Measurements from ENCODE around the gene ENOX1. TPM values are rescaled to one million over a fixed set of nuclear protein-coding genes. Genes with fewer than 3 reads are reported as not detected.

ENOX1 gene
- total and polyA plus RNA-seq, 5 donors = 2.1 to 2.6 (median 2.2) TPM

DNA sequence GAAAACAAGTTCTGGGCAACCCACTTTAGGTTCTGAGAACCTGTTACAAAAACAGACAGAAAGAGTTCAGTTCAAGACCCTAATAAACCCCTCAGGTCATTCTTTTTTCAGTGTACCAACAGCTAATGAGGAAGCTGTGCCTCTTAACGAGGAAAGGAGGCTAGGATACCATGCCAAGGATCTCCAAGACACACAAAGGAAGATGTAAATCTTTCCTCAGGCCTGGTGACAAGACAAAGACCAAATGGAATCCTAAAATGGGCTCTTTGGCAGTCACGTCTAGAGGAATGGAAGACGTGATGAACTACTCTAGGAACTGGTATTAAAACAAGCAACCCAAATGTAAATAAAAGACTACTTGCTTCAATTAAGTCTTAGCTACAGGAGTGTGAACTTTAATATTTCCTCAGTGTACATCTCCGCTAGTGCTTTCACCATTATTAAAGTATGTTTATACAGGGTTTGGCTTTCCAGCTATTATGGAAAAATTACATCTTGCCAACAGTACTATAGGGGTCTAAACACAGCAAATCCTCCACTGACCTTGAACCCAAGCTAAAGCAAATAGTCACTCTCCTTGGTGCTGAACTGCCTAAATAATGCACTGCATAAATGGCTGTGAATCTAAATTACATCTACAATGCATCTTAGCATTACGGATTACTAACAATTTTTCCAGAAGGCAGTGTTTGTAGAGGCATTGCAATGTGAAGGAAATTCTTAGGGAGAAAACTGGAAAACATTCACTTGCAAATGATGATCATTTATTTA is 42.3 kb downstream of the ENOX1 start:
- DNase-seq (no peak), ATAC-seq (no peak)
- no peak overlapping the region for H3K27ac ChIP-seq (ENCODE audit: low read length)
- H3K27me3 ChIP-seq (ENCODE audit: control insufficient read depth, insufficient read depth) = no peaks in the 10 kb centered on the region
- intact Hi-C loops (cut with DNase I) = no loop called here
- no peaks in the 10 kb centered on the region for H3K4me1 ChIP-seq (ENCODE audit: control insufficient read depth, insufficient read depth, low read length)
- WGBS = 87% methylated on average over 5 of the region's 5 CpGs
- H3K9me3 ChIP-seq (ENCODE audit: control insufficient read depth, low read length) = no peaks in the 10 kb centered on the region
- H3K4me3 ChIP-seq (ENCODE audit: low read length) = no peak overlapping the region

DNA sequence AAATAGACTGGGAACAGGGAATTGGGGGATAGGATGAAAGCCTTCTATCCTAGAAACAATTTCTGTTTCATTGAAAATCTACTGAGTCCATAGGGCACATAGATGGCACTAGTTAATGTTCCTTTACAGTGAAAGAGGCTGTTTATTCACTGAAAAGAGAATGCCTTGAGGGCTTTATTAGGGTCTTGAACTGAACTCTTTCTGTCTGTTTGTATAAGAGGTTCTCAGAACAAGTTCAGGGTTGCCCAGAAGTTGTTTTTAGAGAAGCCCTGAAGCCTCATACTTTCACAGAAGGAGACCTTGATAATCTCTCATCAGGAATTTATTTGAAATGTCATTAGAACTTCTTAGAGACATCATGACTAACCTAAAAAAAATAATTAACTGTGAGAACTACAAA is 43.9 kb downstream of the ENOX1 start:
- intact Hi-C loops (cut with DNase I) = no loop called here
- H3K27me3 ChIP-seq (ENCODE audit: control insufficient read depth, insufficient read depth) = no peaks in the 10 kb centered on the region
- no peak for ATAC-seq

DNA sequence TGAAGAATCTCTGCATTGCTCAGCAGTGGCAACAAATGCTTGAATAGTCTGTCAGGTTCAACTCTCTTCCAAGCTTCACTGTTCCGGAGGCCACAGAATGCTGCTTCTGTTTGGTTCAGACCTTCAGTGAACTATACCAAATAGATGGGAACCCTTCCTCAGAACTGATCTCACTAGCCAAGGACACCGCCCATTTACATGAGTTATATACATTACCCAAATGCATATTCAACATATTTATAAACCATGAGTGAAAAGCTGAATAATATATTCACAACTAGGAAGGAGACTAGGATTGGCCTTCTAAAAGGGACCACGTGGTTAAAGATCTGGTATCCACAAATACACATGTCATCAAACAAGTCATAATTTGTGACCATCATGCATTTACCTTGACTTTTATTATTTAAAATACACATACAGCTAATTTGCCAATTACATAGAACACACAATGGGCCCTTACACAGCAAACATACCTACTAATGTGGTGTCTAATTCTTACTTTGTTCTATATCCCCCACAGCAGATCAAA is 49.3 kb downstream of the ENOX1 start:
- no peak for ATAC-seq
- DNase-seq = no peak
- no peak overlapping the region for H3K27ac ChIP-seq (ENCODE audit: low read length)
- intact Hi-C loops (cut with DNase I) = no loop called here
- no peak overlapping the region for H3K4me3 ChIP-seq (ENCODE audit: low read length)
- 91% methylated on average over 3 of the region's 3 CpGs for WGBS
- H3K4me1 ChIP-seq (ENCODE audit: control insufficient read depth, insufficient read depth, low read length) = peaks cover 1% of the 10 kb centered on the region
- no peaks in the 10 kb centered on the region for H3K9me3 ChIP-seq (ENCODE audit: control insufficient read depth, low read length)
- no peaks in the 10 kb centered on the region for H3K27me3 ChIP-seq (ENCODE audit: control insufficient read depth, insufficient read depth)

More for the DNA sequence above, 43.9 kb downstream of the ENOX1 start:
- H3K9me3 ChIP-seq (ENCODE audit: control insufficient read depth, low read length) = no peaks in the 10 kb centered on the region
- no peak for DNase-seq
- no peak overlapping the region for H3K27ac ChIP-seq (ENCODE audit: low read length)
- H3K4me1 ChIP-seq (ENCODE audit: control insufficient read depth, insufficient read depth, low read length) = no peaks in the 10 kb centered on the region
- no peak overlapping the region for H3K4me3 ChIP-seq (ENCODE audit: low read length)

DNA sequence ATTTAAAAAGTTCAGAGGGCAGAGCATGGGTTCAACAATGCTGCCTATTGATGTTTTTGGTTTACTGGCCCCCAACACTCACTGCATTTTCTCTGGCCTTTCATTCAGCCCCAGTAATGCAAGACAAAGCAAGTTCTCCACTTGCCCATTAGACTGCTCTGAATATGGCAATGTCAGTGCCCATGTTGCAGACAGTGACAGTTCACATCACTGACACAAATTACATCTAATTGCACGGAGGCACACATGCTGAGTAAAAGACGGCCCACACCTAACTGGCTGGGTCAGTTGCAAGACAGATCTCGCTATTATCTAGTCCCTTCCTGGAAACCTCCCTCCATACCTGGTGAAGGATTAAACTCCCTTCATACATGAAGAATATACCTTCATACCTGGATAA is 54.0 kb downstream of the ENOX1 start:
- Histone ChIP-seq H3K4me1 (ENCODE audit: control insufficient read depth, insufficient read depth, low read length) (peaks cover 3% of the 10 kb centered on the region), H3K27ac (ENCODE audit: low read length) (no peak overlapping the region), H3K4me3 (ENCODE audit: low read length) (no peak overlapping the region), H3K9me3 (ENCODE audit: control insufficient read depth, low read length) (no peaks in the 10 kb centered on the region), H3K27me3 (ENCODE audit: control insufficient read depth, insufficient read depth) (no peaks in the 10 kb centered on the region)
- WGBS = 84% methylated on average over 3 of the region's 3 CpGs
- DNase-seq (no peak), ATAC-seq (no peak)
- intact Hi-C loops (cut with DNase I) = no loop called here

DNA sequence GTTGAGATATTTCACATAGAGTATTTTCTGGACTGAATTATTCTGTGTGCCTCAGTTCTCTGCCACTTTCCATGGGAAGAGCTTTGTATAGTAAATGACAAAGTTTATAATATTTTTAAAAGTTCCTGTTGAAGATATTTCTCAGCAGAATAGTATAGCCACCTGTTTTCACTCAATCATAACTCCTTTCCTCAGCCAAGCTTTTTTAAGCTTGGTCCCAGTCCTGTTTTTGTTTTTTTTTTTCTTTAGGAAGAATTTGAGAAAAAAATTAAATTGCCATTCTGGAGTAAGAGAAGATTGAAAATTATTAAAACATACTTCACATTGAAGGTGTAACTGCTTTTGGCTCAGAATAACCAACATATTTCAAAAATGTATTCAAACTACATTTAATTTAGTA is 55.5 kb downstream of the ENOX1 start:
- Histone ChIP-seq H3K27me3 (ENCODE audit: control insufficient read depth, insufficient read depth) (no peaks in the 10 kb centered on the region), H3K9me3 (ENCODE audit: control insufficient read depth, low read length) (no peaks in the 10 kb centered on the region), H3K4me3 (ENCODE audit: low read length) (no peak overlapping the region), H3K27ac (ENCODE audit: low read length) (no peak overlapping the region), H3K4me1 (ENCODE audit: control insufficient read depth, insufficient read depth, low read length) (peaks cover 3% of the 10 kb centered on the region)
- no peak for ATAC-seq
- intact Hi-C loops (cut with DNase I) = no loop called here
- DNase-seq = no peak

DNA sequence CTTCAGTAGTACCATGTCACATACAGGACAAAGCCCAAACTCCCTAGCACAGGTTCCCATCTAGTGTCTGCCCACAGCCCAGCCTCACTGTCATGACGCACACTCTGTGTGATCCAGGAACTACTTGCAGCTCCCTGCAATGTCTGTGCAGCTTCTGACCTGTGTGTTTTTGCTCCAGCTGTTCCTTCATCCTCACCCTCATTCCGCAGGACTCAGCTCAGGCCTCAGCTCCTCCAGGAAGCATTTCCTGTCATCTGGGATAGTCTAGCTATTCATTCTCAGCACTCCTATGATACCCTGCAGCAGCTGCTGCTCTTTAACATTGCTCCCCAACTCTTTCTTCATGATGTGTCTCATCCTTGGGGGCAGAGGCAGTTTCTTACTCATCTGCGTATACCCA is 56.1 kb downstream of the ENOX1 start:
- Histone ChIP-seq H3K27me3 (ENCODE audit: control insufficient read depth, insufficient read depth) (no peaks in the 10 kb centered on the region), H3K4me1 (ENCODE audit: control insufficient read depth, insufficient read depth, low read length) (peaks cover 3% of the 10 kb centered on the region), H3K9me3 (ENCODE audit: control insufficient read depth, low read length) (no peaks in the 10 kb centered on the region), H3K27ac (ENCODE audit: low read length) (no peak overlapping the region), H3K4me3 (ENCODE audit: low read length) (no peak overlapping the region)
- peak in 1 of 2 donors; percentile 31 for ATAC-seq
- 68% methylated on average over 3 of the region's 3 CpGs for WGBS
- intact Hi-C loops (cut with DNase I) = no loop called here
- no peak for DNase-seq

DNA sequence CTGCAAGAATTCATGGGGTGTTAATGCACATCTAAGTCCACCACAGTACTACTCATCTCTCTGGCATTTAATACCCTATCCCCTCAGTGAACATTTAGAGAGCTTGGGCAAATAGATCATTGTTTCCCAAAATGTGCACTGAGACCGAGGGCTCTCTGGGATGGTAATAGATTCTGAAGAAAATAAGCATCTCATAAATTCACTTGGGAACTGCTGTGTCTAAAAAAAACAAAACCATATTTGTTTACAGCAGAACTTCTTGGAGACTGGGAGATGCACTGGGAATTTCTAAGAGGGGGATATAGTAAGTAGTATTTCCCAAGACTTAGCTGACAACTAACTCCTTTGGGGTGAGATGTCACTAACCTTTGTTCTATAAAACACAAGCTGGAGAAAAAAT is 58.4 kb downstream of the ENOX1 start:
- intact Hi-C loops (cut with DNase I) = no loop called here
- Histone ChIP-seq H3K27me3 (ENCODE audit: control insufficient read depth, insufficient read depth) (no peaks in the 10 kb centered on the region), H3K27ac (ENCODE audit: low read length) (no peak overlapping the region), H3K4me1 (ENCODE audit: control insufficient read depth, insufficient read depth, low read length) (peaks cover 2% of the 10 kb centered on the region), H3K4me3 (ENCODE audit: low read length) (no peak overlapping the region), H3K9me3 (ENCODE audit: control insufficient read depth, low read length) (no peaks in the 10 kb centered on the region)
- DNase-seq (no peak), ATAC-seq (no peak)
- 55% methylated on average over 1 of the region's 1 CpG for WGBS

DNA sequence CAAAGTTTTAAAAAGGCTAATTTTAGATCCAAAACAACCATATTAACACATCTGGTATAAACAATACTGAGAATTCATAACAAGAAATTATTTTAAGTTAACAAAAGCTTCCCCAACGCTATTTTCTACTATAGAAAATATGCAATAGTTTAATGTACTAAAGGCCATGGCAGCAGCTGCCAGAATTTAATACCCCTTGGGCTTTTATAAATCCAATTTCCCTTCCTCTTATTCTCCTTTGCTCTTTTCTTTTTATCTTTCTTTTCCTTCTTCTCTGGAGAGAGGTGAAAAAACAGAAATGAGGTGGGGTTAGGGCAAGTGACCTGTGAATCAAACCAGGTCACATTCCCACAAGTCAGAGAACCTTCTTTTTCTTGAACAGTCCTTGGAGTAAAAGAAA is 58.9 kb downstream of the ENOX1 start:
- no peak overlapping the region for H3K4me3 ChIP-seq (ENCODE audit: low read length)
- H3K9me3 ChIP-seq (ENCODE audit: control insufficient read depth, low read length) = no peaks in the 10 kb centered on the region
- DNase-seq (no peak), ATAC-seq (no peak)
- intact Hi-C loops (cut with DNase I) = no loop called here
- no peaks in the 10 kb centered on the region for H3K27me3 ChIP-seq (ENCODE audit: control insufficient read depth, insufficient read depth)
- 61% methylated on average over 1 of the region's 1 CpG for WGBS
- no peak overlapping the region for H3K27ac ChIP-seq (ENCODE audit: low read length)
- peaks cover 2% of the 10 kb centered on the region for H3K4me1 ChIP-seq (ENCODE audit: control insufficient read depth, insufficient read depth, low read length)

DNA sequence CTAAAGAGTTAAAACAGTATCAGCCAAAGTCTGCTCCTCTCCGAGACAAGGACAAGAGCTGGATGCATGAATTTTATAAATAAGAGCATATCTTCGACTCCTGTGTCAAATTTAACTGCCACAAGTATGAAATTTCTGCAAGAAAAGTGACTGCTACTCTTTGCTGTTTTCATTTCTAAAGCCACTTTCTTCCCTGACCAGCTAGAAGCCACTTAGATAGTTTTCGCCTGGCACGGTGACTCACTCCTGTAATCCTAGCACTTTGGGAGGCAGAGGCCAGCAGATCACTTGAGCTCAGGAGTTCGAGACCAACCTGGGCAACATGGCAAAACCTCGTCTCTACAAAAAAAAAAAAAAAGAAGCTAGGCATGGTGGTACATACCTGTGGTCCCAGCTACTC is 61.3 kb downstream of the ENOX1 start:
- Histone ChIP-seq H3K27ac (ENCODE audit: low read length) (no peak overlapping the region), H3K9me3 (ENCODE audit: control insufficient read depth, low read length) (no peaks in the 10 kb centered on the region), H3K27me3 (ENCODE audit: control insufficient read depth, insufficient read depth) (no peaks in the 10 kb centered on the region), H3K4me1 (ENCODE audit: control insufficient read depth, insufficient read depth, low read length) (no peaks in the 10 kb centered on the region), H3K4me3 (ENCODE audit: low read length) (no peak overlapping the region)
- no peak for DNase-seq
- WGBS = 73% methylated on average over 6 of the region's 6 CpGs
- ATAC-seq = no peak
- intact Hi-C loops (cut with DNase I) = no loop called here

DNA sequence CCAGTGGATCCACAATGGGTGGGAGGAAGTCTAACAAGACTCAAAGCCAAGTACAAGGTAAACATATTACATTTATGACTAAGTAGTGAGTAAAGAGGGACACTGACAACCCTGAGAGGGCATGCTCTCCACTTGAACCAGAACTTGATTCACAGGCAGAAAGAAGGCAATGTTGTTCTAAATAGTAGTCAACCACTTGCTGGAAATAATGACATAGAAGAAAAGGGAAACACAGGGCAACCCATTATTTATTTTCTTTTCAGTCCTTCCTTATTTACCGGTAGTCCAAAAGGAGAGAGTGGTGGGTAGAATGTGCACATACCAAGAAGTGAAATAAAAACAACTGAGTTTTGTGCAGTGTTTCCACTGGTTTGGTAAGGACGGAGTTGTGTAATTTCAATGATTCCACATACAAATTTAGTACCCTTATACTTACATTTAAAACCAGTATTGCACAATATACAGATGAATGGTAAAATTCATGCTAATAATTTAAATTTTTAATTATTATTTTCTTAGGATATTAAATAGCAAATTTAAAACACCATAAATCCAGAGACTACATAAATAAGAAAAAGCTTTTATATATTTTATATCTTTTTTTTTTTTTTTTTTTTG is 65.9 kb downstream of the ENOX1 start:
- no peak overlapping the region for H3K27ac ChIP-seq (ENCODE audit: low read length)
- ATAC-seq (no peak), DNase-seq (no peak)
- no peaks in the 10 kb centered on the region for H3K27me3 ChIP-seq (ENCODE audit: control insufficient read depth, insufficient read depth)
- no peak overlapping the region for H3K4me3 ChIP-seq (ENCODE audit: low read length)
- H3K4me1 ChIP-seq (ENCODE audit: control insufficient read depth, insufficient read depth, low read length) = no peaks in the 10 kb centered on the region
- no peaks in the 10 kb centered on the region for H3K9me3 ChIP-seq (ENCODE audit: control insufficient read depth, low read length)
- 49% methylated on average over 2 of the region's 2 CpGs for WGBS
- intact Hi-C loops (cut with DNase I) = no loop called here

DNA sequence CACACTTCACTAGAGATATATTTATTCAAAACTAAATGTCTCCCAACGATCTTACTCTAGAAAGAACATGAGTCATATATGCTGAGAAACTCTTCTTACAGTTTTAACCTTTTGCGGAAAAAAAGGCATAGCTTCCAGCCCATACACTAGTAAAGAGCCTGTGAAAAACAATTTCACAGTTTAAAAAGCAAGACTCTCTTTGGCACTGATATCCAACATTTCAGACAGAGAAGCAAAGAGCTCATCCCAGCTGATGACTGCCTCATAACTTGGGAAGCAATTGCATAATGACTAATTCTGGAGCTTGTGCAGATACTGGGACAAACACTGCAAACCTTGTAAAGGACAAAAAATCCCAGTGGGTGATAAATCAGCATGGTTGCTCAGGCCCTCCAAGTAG is 88.0 kb downstream of the ENOX1 start:
- Histone ChIP-seq H3K9me3 (ENCODE audit: control insufficient read depth, low read length) (no peaks in the 10 kb centered on the region), H3K27me3 (ENCODE audit: control insufficient read depth, insufficient read depth) (no peaks in the 10 kb centered on the region), H3K27ac (ENCODE audit: low read length) (no peak overlapping the region), H3K4me3 (ENCODE audit: low read length) (no peak overlapping the region), H3K4me1 (ENCODE audit: control insufficient read depth, insufficient read depth, low read length) (peaks cover 8% of the 10 kb centered on the region)
- ATAC-seq (peak; percentile 55 to 72), DNase-seq (no peak)
- intact Hi-C loops (cut with DNase I) = no loop called here
- 42% methylated on average over 2 of the region's 2 CpGs for WGBS

All from right cardiac atrium (tissue), 5 donors.